IMR-90 (cell line): ENCODE measurements around the gene KRT34.

Experiments used
- BHLHE40 ChIP-seq: fragments of 150-350 bp; IDR thresholded peaks from 2 replicates; pipeline ENCODE4 v1.6.1; 2016; ENCODE audit warnings: mild to moderate bottlenecking, low read depth, low read length
- CEBPB ChIP-seq: IDR thresholded peaks from 2 replicates; pipeline ENCODE4 v1.6.1; 2012; ENCODE audit warnings: low read depth, low read length, improper control_type of control experiment
- CHD1 ChIP-seq: IDR thresholded peaks from 2 replicates; pipeline ENCODE4 v1.6.1; 2012; ENCODE audit warnings: low read depth, low read length, improper control_type of control experiment
- CTCF ChIP-seq: conservative IDR thresholded peaks from 2 replicates; pipeline ENCODE4 v1.5.1; 2012; ENCODE audit warnings: mild to moderate bottlenecking, low read depth, low read length, improper control_type of control experiment
- MAFK ChIP-seq: IDR thresholded peaks from 2 replicates; pipeline ENCODE4 v1.6.1; 2012; ENCODE audit warnings: low read depth, low read length, improper control_type of control experiment
- MXI1 ChIP-seq: IDR thresholded peaks from 2 replicates; pipeline ENCODE4 v1.6.1; 2012; ENCODE audit warnings: low read depth, mild to moderate bottlenecking, low read length, moderate library complexity, borderline replicate concordance
- NFE2L2 ChIP-seq: fragments of 150-350 bp; IDR thresholded peaks from 2 replicates; pipeline ENCODE4 v1.6.1; 2016; ENCODE audit warnings: low read depth, mild to moderate bottlenecking, low read length
- POLR2A ChIP-seq: IDR thresholded peaks from 2 replicates; pipeline ENCODE4 v1.6.1; 2012; ENCODE audit warnings: mild to moderate bottlenecking, low read depth, low read length
- RAD21 ChIP-seq: IDR thresholded peaks from 2 replicates; pipeline ENCODE4 v1.6.1; 2012; ENCODE audit warnings: low read length, improper control_type of control experiment
- RFX5 ChIP-seq: IDR thresholded peaks from 2 replicates; pipeline ENCODE4 v1.8.0; 2012; ENCODE audit warnings: low read depth, mild to moderate bottlenecking, low read length, moderate library complexity
- TF ChIP-seq, protein P1 (sequence below): fragments of 150-350 bp; IDR thresholded peaks from 2 replicates; pipeline ENCODE4 v1.6.1; 2016; ENCODE audit warnings: low read depth, mild to moderate bottlenecking, low read length, moderate library complexity, borderline replicate concordance
- TF ChIP-seq, protein P2 (sequence below): fragments of 150-350 bp; IDR thresholded peaks from 2 replicates; pipeline ENCODE4 v1.6.1; 2017; ENCODE audit warnings: mild to moderate bottlenecking, antibody characterized with exemption, low read length, low read depth

- TF ChIP-seq CTCF (no peak), MXI1 (no peak), RAD21 (no peak), RFX5 (no peak), MAFK (no peak), NFE2L2 (no peak), POLR2A (no peak), BHLHE40 (no peak), CEBPB (no peak), CHD1 (no peak)
- TF ChIP-seq, protein P1, sequence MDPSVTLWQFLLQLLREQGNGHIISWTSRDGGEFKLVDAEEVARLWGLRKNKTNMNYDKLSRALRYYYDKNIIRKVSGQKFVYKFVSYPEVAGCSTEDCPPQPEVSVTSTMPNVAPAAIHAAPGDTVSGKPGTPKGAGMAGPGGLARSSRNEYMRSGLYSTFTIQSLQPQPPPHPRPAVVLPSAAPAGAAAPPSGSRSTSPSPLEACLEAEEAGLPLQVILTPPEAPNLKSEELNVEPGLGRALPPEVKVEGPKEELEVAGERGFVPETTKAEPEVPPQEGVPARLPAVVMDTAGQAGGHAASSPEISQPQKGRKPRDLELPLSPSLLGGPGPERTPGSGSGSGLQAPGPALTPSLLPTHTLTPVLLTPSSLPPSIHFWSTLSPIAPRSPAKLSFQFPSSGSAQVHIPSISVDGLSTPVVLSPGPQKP = no peak
- TF ChIP-seq, protein P2, sequence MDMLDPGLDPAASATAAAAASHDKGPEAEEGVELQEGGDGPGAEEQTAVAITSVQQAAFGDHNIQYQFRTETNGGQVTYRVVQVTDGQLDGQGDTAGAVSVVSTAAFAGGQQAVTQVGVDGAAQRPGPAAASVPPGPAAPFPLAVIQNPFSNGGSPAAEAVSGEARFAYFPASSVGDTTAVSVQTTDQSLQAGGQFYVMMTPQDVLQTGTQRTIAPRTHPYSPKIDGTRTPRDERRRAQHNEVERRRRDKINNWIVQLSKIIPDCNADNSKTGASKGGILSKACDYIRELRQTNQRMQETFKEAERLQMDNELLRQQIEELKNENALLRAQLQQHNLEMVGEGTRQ = no peak
These were observed 14.2 kb upstream of the KRT34 start for GRCh38 chr17:41396340-41396739.
